ENCODE results near the gene TMEM106B.

DNA sequence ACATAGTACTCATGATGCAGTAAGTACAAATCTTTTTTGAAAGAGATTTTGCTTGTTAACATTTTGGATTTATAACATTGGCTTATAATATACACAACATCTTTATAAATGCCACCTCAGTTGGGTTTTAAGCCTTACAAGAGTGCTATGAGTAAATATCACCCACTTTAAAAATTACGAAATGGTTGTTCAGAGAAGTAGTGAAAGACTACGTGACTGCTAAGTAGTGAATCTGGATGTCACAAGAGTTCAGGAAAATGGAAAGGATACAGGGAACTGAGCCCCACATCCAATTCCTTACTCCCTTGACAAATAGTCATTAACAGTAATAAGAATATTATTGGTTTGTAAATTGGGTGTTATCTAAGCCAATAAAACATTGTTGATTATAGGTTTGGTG is 20.0 kb downstream of the TMEM106B start:
- TF ChIP-seq, protein P1, sequence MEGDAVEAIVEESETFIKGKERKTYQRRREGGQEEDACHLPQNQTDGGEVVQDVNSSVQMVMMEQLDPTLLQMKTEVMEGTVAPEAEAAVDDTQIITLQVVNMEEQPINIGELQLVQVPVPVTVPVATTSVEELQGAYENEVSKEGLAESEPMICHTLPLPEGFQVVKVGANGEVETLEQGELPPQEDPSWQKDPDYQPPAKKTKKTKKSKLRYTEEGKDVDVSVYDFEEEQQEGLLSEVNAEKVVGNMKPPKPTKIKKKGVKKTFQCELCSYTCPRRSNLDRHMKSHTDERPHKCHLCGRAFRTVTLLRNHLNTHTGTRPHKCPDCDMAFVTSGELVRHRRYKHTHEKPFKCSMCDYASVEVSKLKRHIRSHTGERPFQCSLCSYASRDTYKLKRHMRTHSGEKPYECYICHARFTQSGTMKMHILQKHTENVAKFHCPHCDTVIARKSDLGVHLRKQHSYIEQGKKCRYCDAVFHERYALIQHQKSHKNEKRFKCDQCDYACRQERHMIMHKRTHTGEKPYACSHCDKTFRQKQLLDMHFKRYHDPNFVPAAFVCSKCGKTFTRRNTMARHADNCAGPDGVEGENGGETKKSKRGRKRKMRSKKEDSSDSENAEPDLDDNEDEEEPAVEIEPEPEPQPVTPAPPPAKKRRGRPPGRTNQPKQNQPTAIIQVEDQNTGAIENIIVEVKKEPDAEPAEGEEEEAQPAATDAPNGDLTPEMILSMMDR (conservative IDR thresholded peaks at IDR 0.05; ENCODE audit: low read depth, low read length) = no peak
- TF ChIP-seq EZH2 (IDR thresholded peaks at IDR 0.05; ENCODE audit: borderline replicate concordance, low read depth, low read length, poor library complexity, severe bottlenecking) = no peak

All from A673 (cell line).